Measurements from ENCODE around the gene UGT1A4.

GRCh38 chr2:233692648-233693047, 25.9 kb upstream of the UGT1A4 start, which contains the start of gene UGT1A6:
- TF ChIP-seq, protein P1, sequence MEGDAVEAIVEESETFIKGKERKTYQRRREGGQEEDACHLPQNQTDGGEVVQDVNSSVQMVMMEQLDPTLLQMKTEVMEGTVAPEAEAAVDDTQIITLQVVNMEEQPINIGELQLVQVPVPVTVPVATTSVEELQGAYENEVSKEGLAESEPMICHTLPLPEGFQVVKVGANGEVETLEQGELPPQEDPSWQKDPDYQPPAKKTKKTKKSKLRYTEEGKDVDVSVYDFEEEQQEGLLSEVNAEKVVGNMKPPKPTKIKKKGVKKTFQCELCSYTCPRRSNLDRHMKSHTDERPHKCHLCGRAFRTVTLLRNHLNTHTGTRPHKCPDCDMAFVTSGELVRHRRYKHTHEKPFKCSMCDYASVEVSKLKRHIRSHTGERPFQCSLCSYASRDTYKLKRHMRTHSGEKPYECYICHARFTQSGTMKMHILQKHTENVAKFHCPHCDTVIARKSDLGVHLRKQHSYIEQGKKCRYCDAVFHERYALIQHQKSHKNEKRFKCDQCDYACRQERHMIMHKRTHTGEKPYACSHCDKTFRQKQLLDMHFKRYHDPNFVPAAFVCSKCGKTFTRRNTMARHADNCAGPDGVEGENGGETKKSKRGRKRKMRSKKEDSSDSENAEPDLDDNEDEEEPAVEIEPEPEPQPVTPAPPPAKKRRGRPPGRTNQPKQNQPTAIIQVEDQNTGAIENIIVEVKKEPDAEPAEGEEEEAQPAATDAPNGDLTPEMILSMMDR (IDR thresholded peaks at IDR 0.05) = no peak
- no peak for TF ChIP-seq POLR2A (IDR thresholded peaks at IDR 0.05)

Measured in vagina (tissue), 2 donors.